ENCODE results near the gene HYAL2.

DNA sequence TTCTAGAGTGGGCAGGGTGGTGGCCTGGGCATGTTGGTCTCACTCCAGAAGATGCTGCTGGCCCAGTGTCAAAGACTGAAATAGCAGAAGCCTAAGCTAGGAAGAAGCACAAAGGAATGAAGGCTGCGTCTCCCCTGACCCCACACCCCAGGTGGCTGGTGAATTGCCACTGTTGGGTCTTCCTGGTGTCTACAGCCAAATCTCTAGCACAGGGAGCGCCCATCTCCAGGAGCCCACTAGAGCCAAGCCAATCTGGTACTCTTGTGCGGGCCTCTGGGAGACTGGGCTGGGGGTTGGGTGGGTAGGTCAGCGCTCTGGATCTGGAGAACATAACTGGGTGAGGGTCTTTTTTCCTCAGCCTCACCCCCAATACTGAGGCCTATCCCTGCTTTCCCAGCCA lies 4.6 kb upstream of the HYAL2 start:
- TF ChIP-seq, protein P1, sequence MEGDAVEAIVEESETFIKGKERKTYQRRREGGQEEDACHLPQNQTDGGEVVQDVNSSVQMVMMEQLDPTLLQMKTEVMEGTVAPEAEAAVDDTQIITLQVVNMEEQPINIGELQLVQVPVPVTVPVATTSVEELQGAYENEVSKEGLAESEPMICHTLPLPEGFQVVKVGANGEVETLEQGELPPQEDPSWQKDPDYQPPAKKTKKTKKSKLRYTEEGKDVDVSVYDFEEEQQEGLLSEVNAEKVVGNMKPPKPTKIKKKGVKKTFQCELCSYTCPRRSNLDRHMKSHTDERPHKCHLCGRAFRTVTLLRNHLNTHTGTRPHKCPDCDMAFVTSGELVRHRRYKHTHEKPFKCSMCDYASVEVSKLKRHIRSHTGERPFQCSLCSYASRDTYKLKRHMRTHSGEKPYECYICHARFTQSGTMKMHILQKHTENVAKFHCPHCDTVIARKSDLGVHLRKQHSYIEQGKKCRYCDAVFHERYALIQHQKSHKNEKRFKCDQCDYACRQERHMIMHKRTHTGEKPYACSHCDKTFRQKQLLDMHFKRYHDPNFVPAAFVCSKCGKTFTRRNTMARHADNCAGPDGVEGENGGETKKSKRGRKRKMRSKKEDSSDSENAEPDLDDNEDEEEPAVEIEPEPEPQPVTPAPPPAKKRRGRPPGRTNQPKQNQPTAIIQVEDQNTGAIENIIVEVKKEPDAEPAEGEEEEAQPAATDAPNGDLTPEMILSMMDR (tag by site-specific recombination; IDR thresholded peaks at IDR 0.05), result no peak
- no peak for TF ChIP-seq ZSCAN30 (tag by site-specific recombination; IDR thresholded peaks at IDR 0.05)
